IPS DF 4.7 (cell line): ENCODE data around the gene DDX23.
"Not testable (repeated sequence)": the region's sequence is repeated elsewhere in the genome, so short reads cannot be mapped to it uniquely, and the experiment has no call there.

Experiments used
- DNase-seq: peaks from one replicate; pipeline ENCODE4 v3.0.0-alpha.2; 2013; ENCODE audit warnings: low spot score; ENCODE audit errors: extremely low read depth

The DDX23 gene

GRCh38 chr12:48851883-48852733, at the start of gene DDX23:
Gene DDX23 (minus strand): TSS chr12:48852163. CDS start chr12:48845782, 6,381 bp downstream.
- DNase-seq = peak; percentile 95

GRCh38 chr12:48901278-48901677, 49.3 kb upstream of the DDX23 start:
- DNase-seq = no peak

GRCh38 chr12:48899651-48900050, 47.7 kb upstream of the DDX23 start:
- DNase-seq = no peak

GRCh38 chr12:48894271-48894670, 42.3 kb upstream of the DDX23 start:
- no peak for DNase-seq

- no peak for DNase-seq
These were observed 38.9 kb upstream of the DDX23 start for GRCh38 chr12:48890657-48891418.

GRCh38 chr12:48889679-48890078, 37.7 kb upstream of the DDX23 start:
- DNase-seq = no peak

- no peak for DNase-seq
These were observed 31.6 kb upstream of the DDX23 start for GRCh38 chr12:48883305-48884161.

- no peak for DNase-seq
These were observed 31.0 kb upstream of the DDX23 start for GRCh38 chr12:48882972-48883304.

GRCh38 chr12:48882315-48882687, 30.3 kb upstream of the DDX23 start:
- DNase-seq = no peak

- no peak for DNase-seq
These were observed 29.8 kb upstream of the DDX23 start for GRCh38 chr12:48881686-48882314.

GRCh38 chr12:48880647-48881046, 28.7 kb upstream of the DDX23 start:
- DNase-seq = no peak

GRCh38 chr12:48878548-48878947, 26.6 kb upstream of the DDX23 start:
- DNase-seq = no peak

- DNase-seq = no peak
These were observed 24.1 kb upstream of the DDX23 start for GRCh38 chr12:48875944-48876515.

GRCh38 chr12:48873534-48873933, 21.6 kb upstream of the DDX23 start:
- not testable (repeated sequence) for DNase-seq

- DNase-seq = no peak
These were observed 21.1 kb upstream of the DDX23 start for GRCh38 chr12:48873096-48873495.

- no peak for DNase-seq
These were observed 17.2 kb upstream of the DDX23 start for GRCh38 chr12:48869191-48869590.

- DNase-seq = no peak
These were observed 16.5 kb upstream of the DDX23 start for GRCh38 chr12:48868451-48868850.

GRCh38 chr12:48866052-48866711, 14.2 kb upstream of the DDX23 start:
- DNase-seq = no peak

GRCh38 chr12:48865281-48866051, 13.5 kb upstream of the DDX23 start, which contains the start of gene RND1:
Gene RND1 (minus strand): TSS chr12:48865870. CDS start chr12:48865767, 103 bp downstream.
- DNase-seq = peak; percentile 98

- no peak for DNase-seq
These were observed 11.3 kb upstream of the DDX23 start for GRCh38 chr12:48863291-48863690.
